ENCODE measurements around the gene DOCK11. TPM values are rescaled to one million over a fixed set of nuclear protein-coding genes. Genes with fewer than 3 reads are reported as not detected.
A peak's percentile ranks its signal among the peaks of the same experiment; 100 is the strongest.
"Not testable (repeated sequence)": the region's sequence is repeated elsewhere in the genome, so short reads cannot be mapped to it uniquely, and the experiment has no call there.

Gene DOCK11
- total RNA-seq, 1 donor from 2014 or later, result 16.7 TPM

GRCh38 chrX:118698516-118699170, 203.0 kb downstream of the DOCK11 start:
- no peak for DNase-seq

- DNase-seq, result no peak
These were observed 207.1 kb downstream of the DOCK11 start for GRCh38 chrX:118702741-118703140.

DNA sequence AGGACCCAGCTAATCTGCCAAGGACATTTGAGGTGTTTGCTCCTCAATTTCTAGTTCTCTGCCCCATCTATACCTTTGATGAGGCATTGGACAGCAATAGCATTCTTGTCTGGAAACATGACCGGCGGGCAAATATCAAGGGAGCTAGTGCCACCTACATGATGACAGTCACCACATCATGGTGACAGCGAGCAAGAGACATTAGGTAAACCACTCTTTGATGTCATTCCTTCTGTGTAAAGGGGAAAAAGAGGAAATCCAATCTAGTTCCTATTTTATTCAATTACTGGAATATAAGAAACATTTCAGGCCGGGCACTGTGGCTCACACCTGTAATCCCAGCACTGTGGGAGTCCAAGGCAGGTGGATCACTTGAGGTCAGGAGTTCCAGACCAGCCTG, 211.1 kb downstream of the DOCK11 start:
- DNase-seq, result no peak

DNA sequence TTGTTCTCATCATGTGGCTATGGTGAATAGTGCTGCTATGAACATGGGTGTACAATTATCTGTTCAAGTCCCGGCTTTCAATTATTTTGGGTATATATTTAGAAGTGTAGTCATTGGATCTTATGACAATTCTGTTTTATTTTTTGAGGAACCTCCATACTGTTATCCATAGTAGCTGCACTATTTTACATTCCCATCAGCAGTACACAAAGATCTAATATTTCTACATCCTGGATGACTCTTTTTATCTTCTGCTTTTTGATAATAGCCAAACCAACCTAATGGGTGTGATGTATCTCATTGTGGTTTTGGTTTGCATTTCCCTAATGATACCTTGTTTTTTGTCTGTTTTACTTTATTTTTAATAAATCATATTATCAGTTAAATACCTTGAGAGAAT, 218.9 kb downstream of the DOCK11 start:
- DNase-seq, result no peak

- not testable (repeated sequence) for DNase-seq
These were observed 220.3 kb downstream of the DOCK11 start for GRCh38 chrX:118715917-118716316.

DNA sequence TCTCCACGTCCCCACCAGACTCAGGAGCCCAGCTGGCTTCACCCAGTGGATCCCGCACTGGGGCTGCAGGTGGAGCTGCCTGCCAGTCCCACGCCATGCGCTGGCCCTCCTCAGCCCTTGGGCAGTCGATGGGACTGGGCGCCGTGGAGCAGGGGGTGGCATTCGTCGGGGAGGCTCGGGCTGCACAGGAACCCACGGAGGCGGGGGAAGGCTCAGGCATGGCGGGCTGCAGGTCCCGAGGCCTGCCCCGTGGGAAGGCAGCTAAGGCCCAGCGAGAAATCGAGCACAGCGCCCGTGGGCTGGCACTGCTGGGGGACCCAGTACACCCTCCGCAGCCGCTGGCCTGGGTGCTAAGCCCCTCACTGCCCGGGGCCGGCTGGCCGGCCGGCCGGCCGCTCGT, 221.2 kb downstream of the DOCK11 start:
- DNase-seq, result not testable (repeated sequence)

DNA sequence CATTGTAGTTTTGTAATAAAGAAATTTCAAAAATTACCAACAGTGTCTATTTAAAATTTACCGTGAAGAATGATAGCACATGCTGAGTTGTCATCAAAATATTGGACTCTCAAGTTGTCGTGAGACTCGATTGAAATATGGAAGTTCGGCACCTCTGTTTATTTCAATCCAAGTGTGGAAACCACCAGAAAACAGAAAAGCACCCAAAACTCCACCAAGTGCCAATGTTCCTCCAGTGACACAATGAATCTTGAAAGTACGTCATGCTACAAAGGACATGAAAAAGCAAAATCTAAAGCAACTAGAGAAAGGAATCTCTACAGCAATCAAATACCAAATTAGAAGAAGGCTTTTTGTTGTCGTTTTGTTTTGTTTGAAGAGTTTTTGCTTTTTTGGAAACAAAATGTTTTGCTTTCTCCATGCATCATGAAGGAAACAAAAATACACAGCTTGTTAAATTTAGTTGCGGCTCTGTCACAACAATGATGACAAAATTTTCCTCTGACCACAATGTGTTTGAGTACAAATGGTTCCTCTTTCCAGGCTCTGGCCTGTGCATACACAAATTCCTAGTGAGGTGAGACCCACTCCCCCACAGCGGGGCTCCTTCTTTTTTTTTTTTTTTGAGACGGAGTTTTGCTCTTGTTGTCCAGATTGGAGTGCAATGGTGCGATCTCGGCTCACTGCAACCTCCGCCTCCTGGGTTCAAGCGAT, 222.2 kb downstream of the DOCK11 start:
- DNase-seq, result no peak

GRCh38 chrX:118718737-118719136, 223.1 kb downstream of the DOCK11 start:
- DNase-seq, result no peak

DNA sequence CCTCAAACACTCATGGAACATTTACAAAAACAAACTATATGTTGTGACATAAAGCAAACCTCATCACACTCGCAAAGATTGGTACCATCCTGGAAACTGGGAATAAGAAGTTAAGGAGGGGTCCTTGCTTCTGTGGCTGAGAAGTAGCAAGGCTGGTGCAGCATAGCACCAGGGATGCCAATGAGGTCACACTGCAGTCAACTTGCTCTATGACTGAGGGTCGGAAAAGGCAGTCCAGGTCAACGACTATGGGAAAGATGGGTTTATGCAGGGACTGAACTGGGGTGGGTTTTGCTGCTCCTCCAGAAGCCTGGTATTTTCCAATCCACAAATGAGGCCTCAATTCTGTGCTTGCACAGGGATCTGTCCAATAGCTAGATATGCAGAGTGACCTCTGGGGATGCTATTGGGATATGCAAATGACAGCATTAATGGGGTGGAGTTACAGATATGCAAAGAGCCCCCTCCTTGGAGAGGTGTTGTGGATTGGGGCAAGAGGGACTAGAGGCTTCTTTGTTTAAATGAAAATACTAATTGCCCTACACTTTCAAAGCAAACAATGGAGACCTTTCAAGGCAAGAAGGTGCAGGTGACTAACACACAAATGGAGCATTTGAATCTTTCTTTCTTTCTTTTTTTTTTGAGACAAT, 224.6 kb downstream of the DOCK11 start:
- no peak for DNase-seq

DNA sequence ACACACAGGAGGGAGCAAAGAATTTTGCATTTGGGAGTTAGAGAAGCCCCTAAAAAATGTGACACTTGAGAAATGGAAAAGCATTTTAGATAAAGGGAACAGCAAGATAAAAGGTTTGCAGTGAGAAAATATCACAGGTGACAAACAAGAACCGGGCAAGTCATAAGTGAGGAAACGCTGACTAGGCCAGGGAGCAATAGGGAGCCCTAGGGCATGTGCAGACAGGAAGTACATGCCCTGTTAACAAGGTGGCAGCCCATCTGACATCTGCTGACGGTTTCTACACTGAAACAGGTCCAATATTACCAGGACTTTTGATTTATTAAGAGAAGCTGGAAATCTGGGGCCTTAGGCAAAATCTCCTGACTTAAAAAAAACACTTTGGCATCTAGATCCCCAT, 227.8 kb downstream of the DOCK11 start:
- DNase-seq, result no peak

DNA sequence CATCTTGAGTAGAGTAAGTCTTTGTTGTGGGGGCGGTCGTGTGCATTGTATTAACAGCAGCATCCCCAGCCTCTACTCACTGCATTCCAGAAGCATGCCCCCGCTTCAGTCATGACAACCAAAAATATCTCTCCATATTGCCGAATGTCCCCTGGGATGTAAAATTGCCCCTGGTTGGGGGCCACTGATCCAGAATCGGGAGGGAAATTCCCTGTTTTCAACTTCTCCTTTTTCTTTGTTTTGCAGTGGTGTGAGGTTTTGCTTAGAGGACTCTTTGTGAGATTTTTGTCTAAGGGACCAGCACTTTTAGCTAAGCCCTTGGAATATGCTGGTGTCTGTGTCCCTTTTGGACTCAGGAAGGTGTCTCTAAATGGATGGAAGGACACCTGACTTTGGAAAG, 228.8 kb downstream of the DOCK11 start:
- no peak for DNase-seq

DNA sequence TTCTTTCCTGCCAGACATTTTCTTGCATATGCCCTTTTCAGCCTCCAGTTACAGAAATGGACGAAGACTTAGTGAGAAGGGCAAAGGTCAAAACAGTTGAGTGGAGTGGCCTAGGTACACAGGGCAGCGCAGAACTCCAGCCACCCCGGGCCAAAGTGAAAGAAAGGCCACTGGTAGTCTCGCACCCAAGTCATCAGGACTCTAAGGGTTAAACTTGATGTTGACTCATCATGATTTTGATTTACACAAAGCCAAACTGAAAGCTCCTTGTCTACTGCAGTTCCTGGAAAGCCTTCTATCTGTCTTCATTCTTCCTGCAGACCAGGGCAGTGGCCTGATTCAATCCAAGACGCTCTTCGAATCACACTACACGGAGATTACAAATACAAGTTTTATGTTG, 229.2 kb downstream of the DOCK11 start:
- no peak for DNase-seq

DNA sequence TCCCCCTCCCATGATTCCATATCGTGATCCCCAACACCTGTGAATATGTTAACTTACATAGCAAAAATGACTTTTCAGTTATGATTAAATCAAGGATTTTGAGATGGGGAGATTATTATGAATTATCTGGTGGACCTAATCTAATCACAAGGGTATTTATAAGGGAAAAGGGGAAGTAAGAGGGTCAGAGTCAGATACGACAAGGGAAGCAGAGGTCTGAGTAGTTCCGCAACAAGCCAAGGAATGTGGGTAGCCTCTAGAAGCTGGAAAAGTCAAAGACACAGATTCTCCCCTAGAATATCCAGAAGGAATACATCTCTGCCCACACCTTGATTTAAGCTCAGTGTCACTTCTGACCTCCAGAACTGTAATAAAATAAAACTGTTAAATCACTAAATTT, 230.8 kb downstream of the DOCK11 start:
- no peak for DNase-seq

DNA sequence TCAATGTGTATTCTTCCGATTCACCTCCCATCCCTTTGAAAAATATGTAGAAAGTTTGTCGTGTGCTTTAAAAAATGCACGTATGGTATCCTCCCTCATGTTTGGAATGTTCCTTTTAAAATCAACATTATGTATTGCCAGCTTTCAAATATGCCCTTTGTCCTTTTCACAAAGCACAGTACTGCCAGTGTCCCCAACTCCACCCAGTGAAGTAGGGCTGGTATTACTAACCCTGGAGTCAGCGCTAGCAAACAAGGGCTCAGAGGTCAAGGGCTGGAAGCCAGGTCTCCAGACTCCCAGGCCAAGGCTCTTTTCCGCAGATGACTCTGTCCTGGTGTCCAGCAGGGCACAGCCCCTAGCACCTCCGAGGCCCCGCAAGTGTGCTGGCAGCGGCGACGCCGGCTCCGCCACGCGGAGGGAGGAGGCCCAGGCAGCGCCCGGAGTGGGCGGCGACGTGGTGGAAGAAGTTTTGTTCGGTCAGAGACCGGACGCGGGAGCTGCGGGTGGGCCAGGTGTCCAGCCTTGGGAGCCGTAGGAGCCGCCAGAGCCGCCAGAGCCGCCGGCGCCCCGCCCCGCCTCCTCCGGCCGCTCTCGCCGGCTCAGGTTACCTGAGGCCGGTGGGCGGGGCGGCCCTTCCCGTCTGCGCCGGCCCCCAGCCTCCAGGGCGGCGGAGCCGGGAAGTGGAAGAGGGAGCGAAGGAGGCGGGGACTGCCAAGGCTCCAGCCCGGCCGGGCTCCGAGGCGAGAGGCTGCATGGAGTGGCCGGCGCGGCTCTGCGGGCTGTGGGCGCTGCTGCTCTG, 231.5 kb downstream of the DOCK11 start, which contains the start of gene IL13RA1:
IL13RA1 (plus strand) TSS at position 720 of the 799 bp plus-strand sequence; CDS start at position 753, 33 bp downstream.
- DNase-seq, result peak; percentile 90

DNA sequence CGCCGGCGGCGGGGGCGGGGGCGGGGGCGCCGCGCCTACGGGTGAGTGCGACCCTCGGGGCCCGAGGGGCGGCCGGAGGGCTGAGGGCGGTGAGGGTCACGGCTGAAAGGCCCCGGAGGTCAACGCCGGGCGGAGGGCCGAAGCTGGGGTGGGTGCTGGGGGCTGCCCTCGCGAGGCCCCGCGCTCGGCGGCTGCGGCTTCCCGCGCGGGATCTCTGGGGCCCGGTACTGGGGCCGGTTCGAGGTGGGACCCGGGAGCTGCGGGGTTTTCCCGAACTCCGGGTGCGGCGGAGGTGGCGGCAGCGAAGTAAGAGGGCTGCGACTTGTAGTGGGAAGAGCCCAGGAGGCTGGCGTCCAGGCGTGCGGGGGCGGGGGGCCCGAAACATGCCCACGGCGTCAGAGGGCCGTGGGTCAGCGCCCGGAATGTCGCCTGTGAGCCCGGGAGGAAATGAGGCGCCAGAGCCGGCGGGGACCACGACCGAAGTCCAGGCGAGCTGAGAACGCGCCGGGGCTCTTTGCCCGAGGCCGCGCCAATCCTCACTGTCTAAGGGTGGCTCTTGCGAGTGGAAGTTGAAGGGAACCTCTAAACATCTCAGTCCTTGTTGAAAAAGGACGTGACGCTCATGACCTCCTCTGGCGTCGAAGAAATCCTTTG, 232.2 kb downstream of the DOCK11 start:
- peak; percentile 38 for DNase-seq

GRCh38 chrX:118729042-118729652, 233.5 kb downstream of the DOCK11 start:
- DNase-seq, result no peak

DNA sequence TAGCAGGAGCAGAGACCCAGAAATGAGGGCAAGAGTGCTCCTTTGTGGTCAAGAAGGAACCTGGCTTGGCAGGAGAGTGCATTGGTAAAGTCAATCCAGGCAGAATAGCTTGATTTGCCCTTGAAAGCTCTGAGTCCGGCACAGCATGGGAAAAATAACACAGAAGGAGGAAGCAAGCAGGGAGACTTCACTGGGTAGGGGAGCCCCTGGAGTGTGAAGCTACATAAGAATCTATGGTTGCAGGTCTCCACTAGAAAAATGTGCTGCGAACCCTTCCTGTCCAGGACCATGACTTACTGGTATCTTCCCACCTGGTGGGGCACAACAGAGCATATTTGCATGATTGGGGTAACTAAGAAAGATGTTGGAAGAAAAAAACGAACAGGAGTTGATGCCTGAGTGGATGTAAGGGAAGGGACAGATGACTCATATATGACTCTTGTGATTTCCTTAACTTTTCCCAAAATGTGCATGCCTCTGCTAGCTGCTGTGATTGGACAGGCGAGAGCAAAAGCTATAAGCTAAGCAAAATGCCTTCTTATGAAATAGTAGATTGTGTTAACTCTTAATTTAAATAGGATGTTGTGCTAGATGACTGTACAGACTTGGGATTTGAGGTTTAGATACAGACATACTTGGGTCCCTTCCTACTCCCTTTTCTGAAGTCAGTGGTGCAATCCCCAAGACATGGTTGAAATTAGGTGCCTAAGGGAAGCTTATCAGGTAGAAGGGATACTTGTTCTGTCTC, 235.1 kb downstream of the DOCK11 start:
- DNase-seq, result no peak

DNA sequence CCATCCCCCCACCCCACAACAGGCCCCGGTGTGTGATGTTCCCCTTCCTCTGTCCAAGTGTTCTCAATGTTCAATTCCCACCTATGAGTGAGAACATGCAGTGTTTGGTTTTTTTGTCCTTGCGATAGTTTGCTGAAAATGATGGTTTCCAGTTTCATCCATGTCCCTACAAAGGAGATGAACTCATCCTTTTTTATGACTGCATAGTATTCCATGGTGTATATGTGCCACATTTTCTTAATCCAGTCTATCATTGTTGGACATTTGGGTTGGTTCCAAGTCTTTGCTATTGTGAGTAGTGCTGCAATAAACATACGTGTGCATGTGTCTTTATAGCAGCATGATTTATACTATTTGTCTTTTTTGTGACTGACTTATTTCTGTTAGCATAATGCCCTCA, 236.9 kb downstream of the DOCK11 start:
- not testable (repeated sequence) for DNase-seq

GRCh38 chrX:118734909-118735308, 239.3 kb downstream of the DOCK11 start:
- DNase-seq, result no peak

Measured in tongue (tissue), 2 donors.